Measurements from ENCODE around the gene CST9.
"Not testable (repeated sequence)": the region's sequence is repeated elsewhere in the genome, so short reads cannot be mapped to it uniquely, and the experiment has no call there.

- not testable (repeated sequence) for TF ChIP-seq KDM1A (IDR thresholded peaks at IDR 0.05; ENCODE audit: borderline replicate concordance); MAX (IDR thresholded peaks at IDR 0.05; ENCODE audit: low read depth, low read length)
These were observed 16.7 kb upstream of the CST9 start for GRCh38 chr20:23622401-23622800.
